ENCODE results near the gene TBP.

- TF ChIP-seq CTCF (IDR thresholded peaks at IDR 0.05) = no peak
- no peak for TF ChIP-seq ZNF138 (CRISPR knock-in tag; conservative IDR thresholded peaks at IDR 0.05)
- no peak for TF ChIP-seq ELF4 (CRISPR knock-in tag; IDR thresholded peaks at IDR 0.05; ENCODE audit: low read depth)
- no peak for TF ChIP-seq CREB1 (CRISPR knock-in tag; IDR thresholded peaks at IDR 0.05)
- no peak for TF ChIP-seq ZBTB21 (CRISPR knock-in tag; IDR thresholded peaks at IDR 0.05; ENCODE audit: borderline replicate concordance)
- no peak for TF ChIP-seq TEAD1 (CRISPR knock-in tag; IDR thresholded peaks at IDR 0.05)
- TF ChIP-seq TEAD4 (CRISPR knock-in tag; IDR thresholded peaks at IDR 0.05) = no peak
- no peak for TF ChIP-seq SP1 (CRISPR knock-in tag; conservative IDR thresholded peaks at IDR 0.05)
- no peak for TF ChIP-seq E2F1 (CRISPR knock-in tag; IDR thresholded peaks at IDR 0.05)
- no peak for TF ChIP-seq NR2C2 (CRISPR knock-in tag; IDR thresholded peaks at IDR 0.05)
- no peak for TF ChIP-seq ATF2 (CRISPR knock-in tag; IDR thresholded peaks at IDR 0.05; ENCODE audit: borderline replicate concordance, low read depth)
- TF ChIP-seq ATF6 (CRISPR knock-in tag; IDR thresholded peaks at IDR 0.05) = no peak
- no peak for TF ChIP-seq ESRRA (CRISPR knock-in tag; IDR thresholded peaks at IDR 0.05; ENCODE audit: borderline replicate concordance)
- TF ChIP-seq NFE2L1 (CRISPR knock-in tag; IDR thresholded peaks at IDR 0.05) = no peak
Measured at GRCh38 chr6:170561555-170561954, 7.4 kb downstream of the TBP start.
